H1 (cell line): Measurements from ENCODE around the gene SCG3. TPM values are rescaled to one million over a fixed set of nuclear protein-coding genes. Genes with fewer than 3 reads are reported as not detected.

ENCODE experiments used
- CTCF ChIA-PET: fragments of 300-600 bp; sonication (Branson Sonifier 250); formaldehyde crosslinking; loops from one replicate; lab custom pipeline; 2021; ENCODE audit not compliant: partially characterized antibody; lab: Charles Lee
- POLR2A ChIA-PET: fragments of 300-600 bp; sonication (Branson Sonifier 250); formaldehyde crosslinking; loops from one replicate; lab custom pipeline; 2021; ENCODE audit warnings: inconsistent platforms; ENCODE audit not compliant: partially characterized antibody; lab: Charles Lee
- DNase-seq, 2 experiments: peaks; one replicate each; pipeline versions ENCODE4 v3.0.0 to v3.0.0-alpha.2; 2010 to 2022; ENCODE audit warnings: low spot score in 2 of 2, low read depth in 1 of 2, mixed read lengths in 1 of 2
- FAIRE-seq: peaks from 2 replicates; lab custom pipeline; 2011; peaks lifted over from hg19 to GRCh38; lab: Jason Lieb, UNC
- H2AFZ ChIP-seq: 2 replicates; pipeline ENCODE4 v1.8.1; 2012; ENCODE audit warnings: low read length, inconsistent platforms
- H2AK5ac ChIP-seq: 2 replicates; pipeline ENCODE4 v1.6.1; 2013; ENCODE audit warnings: low read depth, low read length
- H2BK120ac ChIP-seq: replicated peaks from 2 replicates; pipeline ENCODE3; 2013; ENCODE audit warnings: low read depth, low read length, inconsistent platforms
- H2BK12ac ChIP-seq: 2 replicates; pipeline ENCODE4 v1.6.1; 2013; ENCODE audit warnings: low read depth, low read length
- H2BK15ac ChIP-seq: 2 replicates; pipeline ENCODE4 v1.6.1; 2013; ENCODE audit warnings: low read length
- H2BK20ac ChIP-seq: 2 replicates; pipeline ENCODE4 v1.6.1; 2013; ENCODE audit warnings: low read length
- H2BK5ac ChIP-seq: 2 replicates; pipeline ENCODE4 v1.6.1; 2013; ENCODE audit warnings: low read depth, low read length
- H3K14ac ChIP-seq: 2 replicates; pipeline ENCODE4 v1.6.1; 2013; ENCODE audit warnings: inconsistent platforms; ENCODE audit not compliant: insufficient read length
- H3K18ac ChIP-seq: 2 replicates; pipeline ENCODE4 v1.6.1; 2013; ENCODE audit warnings: low read length; ENCODE audit errors: extremely low read depth
- H3K23ac ChIP-seq: 2 replicates; pipeline ENCODE4 v1.6.1; 2013; ENCODE audit warnings: inconsistent platforms; ENCODE audit not compliant: insufficient read length
- H3K23me2 ChIP-seq: 2 replicates; pipeline ENCODE4 v1.6.1; 2013; ENCODE audit warnings: low read depth, low read length
- H3K27ac ChIP-seq: 2 replicates; pipeline ENCODE4 v1.6.1; 2011; ENCODE audit warnings: low read depth, low read length, inconsistent platforms
- H3K27me3 ChIP-seq, 4 experiments: replicated peaks in 1 of 4; 1 replicate in 1 of 4; 2 replicates in 3 of 4; pipeline versions ENCODE4 v1.6.1 to v1.8.1; 2011 to 2013; ENCODE audit warnings: low read length in 3 of 4, mild to moderate bottlenecking in 3 of 4, inconsistent platforms in 2 of 4, mixed read lengths in 2 of 4, moderate library complexity in 1 of 4; ENCODE audit not compliant: control insufficient read depth in 3 of 4, insufficient read depth in 3 of 4; ENCODE audit errors: extremely low read depth in 1 of 4
- H3K36me3 ChIP-seq, 4 experiments: 2 replicates each; pipeline versions ENCODE4 v1.6.1 to v1.8.1; 2011 to 2013; ENCODE audit warnings: mild to moderate bottlenecking in 4 of 4, low read length in 3 of 4, moderate library complexity in 2 of 4, control low read depth in 1 of 4, inconsistent platforms in 1 of 4; ENCODE audit not compliant: insufficient read depth in 4 of 4, control insufficient read depth in 2 of 4
- H3K4ac ChIP-seq: replicated peaks from 2 replicates; pipeline ENCODE3; 2013; ENCODE audit warnings: low read length, low read depth, mixed read lengths, inconsistent platforms; ENCODE audit not compliant: insufficient read length
- H3K4me1 ChIP-seq, 4 experiments: replicated peaks in 1 of 4; 1 replicate in 1 of 4; 2 replicates in 3 of 4; pipeline versions ENCODE4 v1.6.1 to v1.8.1; 2011 to 2013; ENCODE audit warnings: low read length in 3 of 4, inconsistent platforms in 2 of 4, mixed read lengths in 1 of 4; ENCODE audit not compliant: insufficient read depth in 4 of 4, control insufficient read depth in 3 of 4
- H3K4me2 ChIP-seq, 2 experiments: 2 replicates each; pipeline versions ENCODE4 v1.6.1 to v1.8.1; 2011 to 2013; ENCODE audit warnings: low read depth in 2 of 2, low read length in 2 of 2, control low read depth in 1 of 2, inconsistent platforms in 1 of 2, mild to moderate bottlenecking in 1 of 2; ENCODE audit not compliant: insufficient read depth in 1 of 2
- H3K4me3 ChIP-seq, 4 experiments: fragments of 200-600, 300-600 bp in 1 of 4; sonication (generic), shearing (Covaris generic), sonication (Bioruptor Twin) in 1 of 4; 2 replicates each; pipeline versions ENCODE4 v1.5.1 to v1.8.1; 2011 to 2016; ENCODE audit warnings: low read length in 4 of 4, low read depth in 3 of 4, control low read depth in 2 of 4, inconsistent platforms in 2 of 4, mild to moderate bottlenecking in 2 of 4, mixed read lengths in 1 of 4, moderate library complexity in 1 of 4; ENCODE audit not compliant: insufficient read depth in 2 of 4; ENCODE audit errors: extremely low read depth in 1 of 4
- H3K56ac ChIP-seq: replicated peaks from 2 replicates; pipeline ENCODE3; 2013; ENCODE audit warnings: low read depth, mild to moderate bottlenecking, mixed read lengths, low read length, inconsistent platforms; ENCODE audit not compliant: insufficient read length
- H3K79me1 ChIP-seq: 2 replicates; pipeline ENCODE4 v1.6.1; 2013; ENCODE audit warnings: low read depth, low read length, control low read depth
- H3K79me2 ChIP-seq, 2 experiments: 2 replicates each; pipeline versions ENCODE4 v1.6.1 to v1.8.1; 2012 to 2013; ENCODE audit warnings: low read length in 2 of 2, mild to moderate bottlenecking in 2 of 2, inconsistent platforms in 1 of 2; ENCODE audit not compliant: insufficient read depth in 2 of 2, control insufficient read depth in 1 of 2
- H3K9ac ChIP-seq, 4 experiments: replicated peaks in 1 of 4; 1 replicate in 1 of 4; 2 replicates in 3 of 4; pipeline versions ENCODE4 v1.6.1 to v1.8.1; 2011 to 2013; ENCODE audit warnings: low read depth in 3 of 4, low read length in 3 of 4, control low read depth in 2 of 4, mild to moderate bottlenecking in 2 of 4, moderate library complexity in 2 of 4, inconsistent platforms in 1 of 4; ENCODE audit errors: extremely low read depth in 1 of 4
- H3K9me3 ChIP-seq, 2 experiments: 2 replicates each; pipeline versions ENCODE4 v1.6.1 to v1.8.1; 2012 to 2013; ENCODE audit warnings: mild to moderate bottlenecking in 2 of 2, moderate library complexity in 2 of 2, control low read depth in 1 of 2, inconsistent platforms in 1 of 2, low read depth in 1 of 2, low read length in 1 of 2, mixed read lengths in 1 of 2; ENCODE audit not compliant: insufficient read depth in 2 of 2
- H4K20me1 ChIP-seq, 2 experiments: replicated peaks in 1 of 2; 2 replicates each; pipeline versions ENCODE3 to v1.8.1; 2011 to 2013; ENCODE audit warnings: inconsistent platforms in 2 of 2, low read length in 2 of 2, mild to moderate bottlenecking in 1 of 2; ENCODE audit not compliant: insufficient read depth in 2 of 2, control insufficient read depth in 1 of 2
- H4K5ac ChIP-seq: 2 replicates; pipeline ENCODE4 v1.6.1; 2013; ENCODE audit warnings: low read length, low read depth, mixed read lengths, inconsistent platforms; ENCODE audit not compliant: insufficient read length
- H4K8ac ChIP-seq: 2 replicates; pipeline ENCODE4 v1.8.0; 2013; ENCODE audit warnings: mild to moderate bottlenecking, moderate library complexity, low read length, inconsistent platforms; ENCODE audit not compliant: insufficient read depth; ENCODE audit errors: extremely low read depth
- H4K91ac ChIP-seq: replicated peaks from 2 replicates; pipeline ENCODE3; 2013; ENCODE audit warnings: low read length, mixed read lengths, inconsistent platforms; ENCODE audit not compliant: insufficient read length
- ASH2L ChIP-seq: fragments of 200-600, 300-600 bp; sonication (generic); IDR thresholded peaks from one replicate; pipeline ENCODE4 v1.7.1; 2017; ENCODE audit warnings: low read length
- CREB1 ChIP-seq: IDR thresholded peaks from 2 replicates; pipeline ENCODE4 v1.6.1; 2012; ENCODE audit warnings: inconsistent platforms
- EZH2 ChIP-seq: fragments of 200-600 bp; sonication (generic); IDR thresholded peaks from 2 replicates; pipeline ENCODE4 v1.7.1; 2012; ENCODE audit warnings: low read depth, mild to moderate bottlenecking, moderate library complexity, low read length, inconsistent platforms; ENCODE audit not compliant: severe bottlenecking
- HDAC6 ChIP-seq: IDR thresholded peaks from one replicate; pipeline ENCODE4 v1.7.1; 2012; ENCODE audit warnings: low read depth, mild to moderate bottlenecking, inconsistent platforms, low read length, moderate library complexity
- PHF8 ChIP-seq: fragments of 200-600 bp; sonication (generic); conservative IDR thresholded peaks from 2 replicates; pipeline ENCODE4 v1.7.1; 2012; ENCODE audit warnings: low read depth, mild to moderate bottlenecking, inconsistent platforms, low read length, moderate library complexity
- SIX5 ChIP-seq: IDR thresholded peaks from 2 replicates; pipeline ENCODE4 v1.6.1; 2011; ENCODE audit warnings: mild to moderate bottlenecking, low read depth, low read length
- TBP ChIP-seq: IDR thresholded peaks from 2 replicates; pipeline ENCODE4 v1.6.1; 2011; ENCODE audit warnings: low read depth, low read length, improper control_type of control experiment
- YY1 ChIP-seq: IDR thresholded peaks from 2 replicates; pipeline ENCODE4 v1.6.1; 2011; ENCODE audit warnings: low read depth, mild to moderate bottlenecking, low read length
- WGBS, 2 experiments: shearing (Covaris generic) in 1 of 2; methylation state at CpG; one replicate each; pipeline versions ENCODE4 v1.1.6 to v1.1.7; 2013 to 2015; ENCODE audit warnings: low lambda C conversion rate in 2 of 2, mixed read lengths in 2 of 2, inconsistent platforms in 1 of 2, low coverage in 1 of 2, missing lambda C conversion rate in 1 of 2; ENCODE audit not compliant: insufficient replicate concordance in 2 of 2, insufficient coverage in 1 of 2, insufficient read length in 1 of 2; ENCODE audit errors: extremely low coverage in 1 of 2, missing lambda C conversion rate in 1 of 2; 5-methylcytosine and 5-hydroxymethylcytosine counted together
- polyA plus RNA-seq, 7 experiments: library from polyadenylated mRNA; depleted of rRNA in 3 of 7; stranded (reverse) in 5 of 7; unstranded in 2 of 7; fragments of >200 nt in 5 of 7; fragments of 200-250 nt in 2 of 7; gene quantifications; 1 replicate in 5 of 7; 2 replicates in 1 of 7; 4 replicates in 1 of 7; pipeline versions ENCODE4 v1.2.1 to v1.2.3, GENCODE V29; 2011 to 2013; ENCODE audit warnings: missing spikeins in 2 of 7, mixed read lengths in 2 of 7
- total RNA-seq: library from RNA; stranded (reverse); fragmentation: NEBNext Ultra II Directional; extraction: Animal tissue kit (Norgen Biotek cat#: 25700); gene quantifications from 2 replicates; pipeline ENCODE4 v1.2.1, GENCODE V29; 2021
- TF ChIP-seq, protein P1 (sequence below), 3 experiments: IDR thresholded peaks; 1 replicate in 2 of 3; 2 replicates in 1 of 3; pipeline versions ENCODE4 v1.5.1 to v1.6.1; 2011; ENCODE audit warnings: low read length in 3 of 3, mild to moderate bottlenecking in 3 of 3, inconsistent platforms in 2 of 3, low read depth in 1 of 3, moderate library complexity in 1 of 3; ENCODE audit not compliant: insufficient read depth in 1 of 3; ENCODE audit errors: control extremely low read depth in 1 of 3

The SCG3 gene
- total and polyA plus RNA-seq, 2 of the 8 experiments (the other 6 are each of a cell fraction or from before 2014, with no cell fraction given), result 5.2 to 45.9 TPM

DNA sequence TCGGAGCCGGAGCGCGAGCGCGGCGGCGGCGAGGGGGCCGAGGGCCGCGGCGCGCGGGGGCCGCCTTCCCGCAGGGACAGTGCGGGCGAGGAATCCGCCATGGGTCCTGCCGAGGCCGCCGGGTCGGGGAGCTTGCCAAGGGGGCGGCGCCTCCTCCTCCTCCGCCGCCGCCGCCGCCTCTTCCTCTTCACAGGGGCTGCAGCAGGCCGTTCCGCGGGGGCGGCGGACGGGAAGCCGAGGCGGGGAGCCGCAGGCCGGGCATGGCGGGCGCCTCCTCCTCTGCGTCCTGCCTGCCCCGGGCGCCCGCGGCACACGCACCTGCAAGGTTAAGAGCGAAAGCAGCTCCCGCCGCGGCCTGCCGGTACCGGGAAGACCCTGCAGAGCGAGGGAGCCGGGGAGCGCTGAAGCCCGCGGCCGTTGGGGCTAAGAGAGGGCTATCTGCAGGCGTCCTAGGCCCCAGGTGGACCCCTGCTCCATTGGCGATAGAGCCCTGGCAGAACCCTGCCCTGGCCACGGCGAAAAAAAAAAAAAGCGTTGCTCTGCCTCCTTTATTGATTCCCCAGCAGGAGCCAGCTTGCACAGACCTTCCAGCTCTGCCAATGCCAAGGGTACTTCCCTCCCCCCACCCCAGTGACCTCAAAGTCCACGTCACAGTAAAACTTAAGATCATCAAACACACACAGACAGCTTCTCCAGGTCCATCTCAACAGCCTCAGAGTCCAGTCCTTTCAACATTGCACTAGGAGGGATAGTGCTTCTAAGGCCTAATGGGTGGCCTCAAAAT, 56.4 kb downstream of the SCG3 start, which contains the start of gene LYSMD2:
Gene LYSMD2, minus strand, starts transcription at position 134 of the 784 bp plus-strand sequence. Its CDS starts 33 bp downstream, at position 101.
- Histone ChIP-seq H2BK5ac (no peak within 1 kb of the TSS), H3K4me3 (peak within 1 kb of the TSS; percentile 55 to 66 (median 58)), H3K36me3 (no peaks in the 10 kb centered on the region), H4K8ac (peak within 1 kb of the TSS; percentile 83; the same call in 1 of the 2 replicates), H3K9me3 (no peaks in the 10 kb centered on the region), H4K91ac (peak within 1 kb of the TSS; percentile 54), H3K14ac (no peak within 1 kb of the TSS), H4K5ac (no peak within 1 kb of the TSS), H4K20me1 (peaks cover 1% of the 10 kb centered on the region in 2 experiments), H3K56ac (peak within 1 kb of the TSS; percentile 16), H3K9ac (peak within 1 kb of the TSS in 3 of 4 experiments; percentile 9 to 62 (median 39); a peak in 3 of 7 replicates), H3K23ac (no peak within 1 kb of the TSS), H2AFZ (peak within 1 kb of the TSS; percentile 37), H3K79me1 (no peaks in the 10 kb centered on the region), H2BK12ac (no peak within 1 kb of the TSS), H3K18ac (peak within 1 kb of the TSS; percentile 71), H2AK5ac (no peak within 1 kb of the TSS), H2BK15ac (no peak within 1 kb of the TSS), H3K79me2 (no peaks in the 10 kb centered on the region), H2BK20ac (no peak within 1 kb of the TSS), H3K4me1 (peaks cover 0 to 4% (median 0%) of the 10 kb centered on the region in 4 experiments; a peak in 1 of 7 replicates), H3K27me3 (peaks cover 6 to 32% (median 19%) of the 10 kb centered on the region in 4 experiments), H3K4me2 (peak within 1 kb of the TSS; percentile 75 to 94), H3K23me2 (peaks cover 8% of the 10 kb centered on the region), H3K4ac (peak within 1 kb of the TSS; percentile 83), H2BK120ac (no peak within 1 kb of the TSS), H3K27ac (no peak within 1 kb of the TSS)
- POLR2A ChIA-PET, result interaction anchor here (0.5 to 2.6 kb wide), 12 partner anchors 9 to 234 kb away, joined by 3 to 13 read pairs (median 3); partner anchors contain the start of genes SCG3 and TMOD2
- CTCF ChIA-PET, result interaction anchor here (1.0 to 4.5 kb wide), 5 partner anchors 15 to 90 kb away, joined by 3 to 22 read pairs (median 3); no protein-coding TSS in a partner anchor
- WGBS, 2 experiments, result 3% methylated on average over 35 of the region's 67 CpGs; no CpG with 5 or more reads in 1 of the 2 experiments
- FAIRE-seq, result no peak
- DNase-seq, result no peak
- TF ChIP-seq TBP, result 0 out of 2 replicates have a peak, but pooled peaks have one; percentile 31
- TF ChIP-seq YY1, result 0 out of 2 replicates have a peak, but pooled peaks have one; percentile 16
- TF ChIP-seq, protein P1, sequence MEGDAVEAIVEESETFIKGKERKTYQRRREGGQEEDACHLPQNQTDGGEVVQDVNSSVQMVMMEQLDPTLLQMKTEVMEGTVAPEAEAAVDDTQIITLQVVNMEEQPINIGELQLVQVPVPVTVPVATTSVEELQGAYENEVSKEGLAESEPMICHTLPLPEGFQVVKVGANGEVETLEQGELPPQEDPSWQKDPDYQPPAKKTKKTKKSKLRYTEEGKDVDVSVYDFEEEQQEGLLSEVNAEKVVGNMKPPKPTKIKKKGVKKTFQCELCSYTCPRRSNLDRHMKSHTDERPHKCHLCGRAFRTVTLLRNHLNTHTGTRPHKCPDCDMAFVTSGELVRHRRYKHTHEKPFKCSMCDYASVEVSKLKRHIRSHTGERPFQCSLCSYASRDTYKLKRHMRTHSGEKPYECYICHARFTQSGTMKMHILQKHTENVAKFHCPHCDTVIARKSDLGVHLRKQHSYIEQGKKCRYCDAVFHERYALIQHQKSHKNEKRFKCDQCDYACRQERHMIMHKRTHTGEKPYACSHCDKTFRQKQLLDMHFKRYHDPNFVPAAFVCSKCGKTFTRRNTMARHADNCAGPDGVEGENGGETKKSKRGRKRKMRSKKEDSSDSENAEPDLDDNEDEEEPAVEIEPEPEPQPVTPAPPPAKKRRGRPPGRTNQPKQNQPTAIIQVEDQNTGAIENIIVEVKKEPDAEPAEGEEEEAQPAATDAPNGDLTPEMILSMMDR (IDR thresholded peaks at IDR 0.05; ENCODE audit: control extremely low read depth in 1 of 3, insufficient read depth in 1 of 3, low read depth in 1 of 3, low read length in 3 of 3), result no peak
- no peak for TF ChIP-seq SIX5
- TF ChIP-seq CREB1, result peak; percentile 43; the same call in 1 of the 2 replicates
- TF ChIP-seq HDAC6, result no peak
- peak; percentile 29; the same call in 1 of the 2 replicates for TF ChIP-seq PHF8
- TF ChIP-seq EZH2, result peak; percentile 54
- TF ChIP-seq ASH2L, result peak; percentile 37
